Smooth muscle cell of the brain vasculature (primary cell): ENCODE measurements around the gene CACNA2D3.

Source experiments
- DNase-seq: peaks from one replicate; pipeline ENCODE4 v3.0.0-alpha.2; 2012; ENCODE audit warnings: low read depth, low spot score

The CACNA2D3 gene

GRCh38 chr3:54171509-54171908 is 49.2 kb downstream of the CACNA2D3 start:
- DNase-seq: no peak

- no peak for DNase-seq
Observed at GRCh38 chr3:54171951-54172350, 49.6 kb downstream of the CACNA2D3 start.

GRCh38 chr3:54173371-54173770 is 51.0 kb downstream of the CACNA2D3 start:
- no peak for DNase-seq

- DNase-seq: no peak
Observed at GRCh38 chr3:54176106-54176505, 53.8 kb downstream of the CACNA2D3 start.

- no peak for DNase-seq
Observed at GRCh38 chr3:54177816-54178215, 55.5 kb downstream of the CACNA2D3 start.

- no peak for DNase-seq
Observed at GRCh38 chr3:54178376-54178775, 56.0 kb downstream of the CACNA2D3 start.

- no peak for DNase-seq
Observed at GRCh38 chr3:54180921-54181320, 58.6 kb downstream of the CACNA2D3 start.

GRCh38 chr3:54182242-54182641 is 59.9 kb downstream of the CACNA2D3 start:
- DNase-seq: no peak

- DNase-seq: no peak
Observed at GRCh38 chr3:54185740-54186139, 63.4 kb downstream of the CACNA2D3 start.

- peak; percentile 1 for DNase-seq
Observed at GRCh38 chr3:54188176-54188791, 65.9 kb downstream of the CACNA2D3 start.

GRCh38 chr3:54191220-54191619 is 68.9 kb downstream of the CACNA2D3 start:
- no peak for DNase-seq

GRCh38 chr3:54192026-54192425 is 69.7 kb downstream of the CACNA2D3 start:
- no peak for DNase-seq

GRCh38 chr3:54193093-54193492 is 70.7 kb downstream of the CACNA2D3 start:
- no peak for DNase-seq

- DNase-seq: no peak
Observed at GRCh38 chr3:54196360-54196991, 74.1 kb downstream of the CACNA2D3 start.

- DNase-seq: no peak
Observed at GRCh38 chr3:54197509-54197908, 75.2 kb downstream of the CACNA2D3 start.

- DNase-seq: no peak
Observed at GRCh38 chr3:54198556-54198955, 76.2 kb downstream of the CACNA2D3 start.

GRCh38 chr3:54202054-54202453 is 79.7 kb downstream of the CACNA2D3 start:
- DNase-seq: no peak

GRCh38 chr3:54202651-54203248 is 80.4 kb downstream of the CACNA2D3 start:
- DNase-seq: no peak

GRCh38 chr3:54206874-54207273 is 84.5 kb downstream of the CACNA2D3 start:
- no peak for DNase-seq

GRCh38 chr3:54211097-54211496 is 88.7 kb downstream of the CACNA2D3 start:
- no peak for DNase-seq

GRCh38 chr3:54212723-54213122 is 90.4 kb downstream of the CACNA2D3 start:
- no peak for DNase-seq

GRCh38 chr3:54213907-54214306 is 91.6 kb downstream of the CACNA2D3 start:
- no peak for DNase-seq

- DNase-seq: no peak
Observed at GRCh38 chr3:54214845-54215244, 92.5 kb downstream of the CACNA2D3 start.
